ENCODE results near the gene SLC15A4. TPM values are rescaled to one million over a fixed set of nuclear protein-coding genes. Genes with fewer than 3 reads are reported as not detected.

SLC15A4 gene
- total RNA-seq, 2 donors from 2014 or later = 28.2 to 39.5 TPM

- no peaks in the 10 kb centered on the region for H3K9me3 ChIP-seq (ENCODE audit: control insufficient read depth, low read length)
- no peak overlapping the region for H3K9ac ChIP-seq (ENCODE audit: extremely low read depth, low read length, poor library complexity, severe bottlenecking)
- H3K36me3 Mint-ChIP-seq (ENCODE audit: low read depth) = peaks cover 35% of the 10 kb centered on the region
- no peak overlapping the region for H3K4me3 Mint-ChIP-seq
- H3K27me3 ChIP-seq (ENCODE audit: control insufficient read depth, insufficient read depth, low read length, poor library complexity, severe bottlenecking) = no peaks in the 10 kb centered on the region
- DNase-seq = no peak
- no peaks in the 10 kb centered on the region for H3K9me3 Mint-ChIP-seq
- H3K4me1 Mint-ChIP-seq = peaks cover 24% of the 10 kb centered on the region
- peaks cover 11% of the 10 kb centered on the region for H3K4me1 ChIP-seq (ENCODE audit: control insufficient read depth, insufficient read depth, low read length)
- H3K4me3 ChIP-seq (ENCODE audit: low read length) = no peak overlapping the region
- TF ChIP-seq, protein P1, sequence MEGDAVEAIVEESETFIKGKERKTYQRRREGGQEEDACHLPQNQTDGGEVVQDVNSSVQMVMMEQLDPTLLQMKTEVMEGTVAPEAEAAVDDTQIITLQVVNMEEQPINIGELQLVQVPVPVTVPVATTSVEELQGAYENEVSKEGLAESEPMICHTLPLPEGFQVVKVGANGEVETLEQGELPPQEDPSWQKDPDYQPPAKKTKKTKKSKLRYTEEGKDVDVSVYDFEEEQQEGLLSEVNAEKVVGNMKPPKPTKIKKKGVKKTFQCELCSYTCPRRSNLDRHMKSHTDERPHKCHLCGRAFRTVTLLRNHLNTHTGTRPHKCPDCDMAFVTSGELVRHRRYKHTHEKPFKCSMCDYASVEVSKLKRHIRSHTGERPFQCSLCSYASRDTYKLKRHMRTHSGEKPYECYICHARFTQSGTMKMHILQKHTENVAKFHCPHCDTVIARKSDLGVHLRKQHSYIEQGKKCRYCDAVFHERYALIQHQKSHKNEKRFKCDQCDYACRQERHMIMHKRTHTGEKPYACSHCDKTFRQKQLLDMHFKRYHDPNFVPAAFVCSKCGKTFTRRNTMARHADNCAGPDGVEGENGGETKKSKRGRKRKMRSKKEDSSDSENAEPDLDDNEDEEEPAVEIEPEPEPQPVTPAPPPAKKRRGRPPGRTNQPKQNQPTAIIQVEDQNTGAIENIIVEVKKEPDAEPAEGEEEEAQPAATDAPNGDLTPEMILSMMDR (conservative IDR thresholded peaks at IDR 0.05) = no peak
- H3K36me3 ChIP-seq (ENCODE audit: control insufficient read depth, insufficient read depth, low read length) = peaks cover 66% of the 10 kb centered on the region
- H3K27me3 Mint-ChIP-seq (ENCODE audit: insufficient read depth) = no peaks in the 10 kb centered on the region
- 96 to 97% methylated on average over 20 to 25 of the region's 25 CpGs for WGBS, 2 experiments (ENCODE audit: insufficient coverage in 1 of 2, insufficient read length in 1 of 2)
- H3K27ac ChIP-seq (ENCODE audit: low read depth, low read length) = no peak overlapping the region
- H3K27ac Mint-ChIP-seq = peak overlapping the region; percentile 76
These were observed 9.1 kb downstream of the SLC15A4 start for GRCh38 chr12:128814411-128815261.

DNA sequence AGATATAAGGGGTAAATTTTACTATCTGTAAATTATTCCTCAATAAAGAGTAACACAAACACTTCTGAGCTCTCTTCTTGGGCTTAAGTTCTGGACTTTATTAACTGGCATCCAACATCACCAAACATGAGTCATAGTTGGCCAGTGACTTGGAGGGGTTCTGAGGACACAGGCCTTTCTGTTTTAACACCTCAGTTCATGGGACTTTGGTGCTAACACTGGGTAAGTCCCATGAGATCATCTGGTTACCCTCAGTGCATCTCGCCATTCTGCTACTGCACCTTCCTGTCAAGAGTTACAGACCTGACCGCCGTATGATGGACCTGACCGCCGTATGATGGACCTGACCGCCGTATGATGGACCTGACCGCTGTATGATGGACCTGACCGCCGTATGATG is 9.9 kb downstream of the SLC15A4 start:
- peaks cover 38% of the 10 kb centered on the region for H3K36me3 Mint-ChIP-seq (ENCODE audit: low read depth)
- H3K4me3 Mint-ChIP-seq = no peak overlapping the region
- Histone ChIP-seq H3K36me3 (ENCODE audit: control insufficient read depth, insufficient read depth, low read length) (peaks cover 67% of the 10 kb centered on the region), H3K4me1 (ENCODE audit: control insufficient read depth, insufficient read depth, low read length) (peaks cover 11% of the 10 kb centered on the region), H3K27ac (ENCODE audit: low read depth, low read length) (no peak overlapping the region), H3K9me3 (ENCODE audit: control insufficient read depth, low read length) (no peaks in the 10 kb centered on the region), H3K27me3 (ENCODE audit: control insufficient read depth, insufficient read depth, low read length, poor library complexity, severe bottlenecking) (no peaks in the 10 kb centered on the region), H3K9ac (ENCODE audit: extremely low read depth, low read length, poor library complexity, severe bottlenecking) (no peak overlapping the region), H3K4me3 (ENCODE audit: low read length) (no peak overlapping the region)
- no peaks in the 10 kb centered on the region for H3K9me3 Mint-ChIP-seq
- no peak for DNase-seq
- TF ChIP-seq, protein P1 (conservative IDR thresholded peaks at IDR 0.05) = no peak
- no peak overlapping the region for H3K27ac Mint-ChIP-seq
- no peaks in the 10 kb centered on the region for H3K27me3 Mint-ChIP-seq (ENCODE audit: insufficient read depth)
- peaks cover 19% of the 10 kb centered on the region for H3K4me1 Mint-ChIP-seq
- 73 to 75% methylated on average over 10 of the region's 10 CpGs for WGBS, 2 experiments (ENCODE audit: insufficient coverage in 1 of 2, insufficient read length in 1 of 2)

DNA sequence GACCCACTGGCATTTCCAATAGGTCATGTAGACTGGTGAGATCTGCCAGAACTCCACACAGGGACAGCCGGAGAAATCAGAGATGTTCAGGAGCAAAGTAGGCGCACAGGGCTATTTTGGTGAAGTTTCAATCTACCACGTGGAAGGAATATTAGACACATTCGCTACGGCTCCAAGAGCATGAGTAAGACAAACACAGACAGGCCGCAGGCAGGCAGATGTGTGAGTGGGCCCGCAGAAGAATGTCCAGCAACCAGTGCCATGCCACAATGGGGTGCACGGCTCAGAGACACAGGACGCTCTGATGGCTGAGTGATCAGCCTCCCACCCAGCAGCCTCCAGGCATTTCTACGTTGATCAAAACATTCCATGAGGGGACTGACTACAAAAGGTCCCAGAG is 10.4 kb downstream of the SLC15A4 start:
- Histone ChIP-seq H3K9me3 (ENCODE audit: control insufficient read depth, low read length) (no peaks in the 10 kb centered on the region), H3K27ac (ENCODE audit: low read depth, low read length) (no peak overlapping the region), H3K9ac (ENCODE audit: extremely low read depth, low read length, poor library complexity, severe bottlenecking) (no peak overlapping the region), H3K4me1 (ENCODE audit: control insufficient read depth, insufficient read depth, low read length) (peaks cover 10% of the 10 kb centered on the region), H3K27me3 (ENCODE audit: control insufficient read depth, insufficient read depth, low read length, poor library complexity, severe bottlenecking) (no peaks in the 10 kb centered on the region), H3K36me3 (ENCODE audit: control insufficient read depth, insufficient read depth, low read length) (peaks cover 72% of the 10 kb centered on the region), H3K4me3 (ENCODE audit: low read length) (no peak overlapping the region)
- DNase-seq = no peak
- Mint-ChIP-seq H3K27ac (peak overlapping the region; percentile 1), H3K27me3 (ENCODE audit: insufficient read depth) (no peaks in the 10 kb centered on the region), H3K4me3 (no peak overlapping the region), H3K9me3 (no peaks in the 10 kb centered on the region), H3K4me1 (peaks cover 16% of the 10 kb centered on the region), H3K36me3 (ENCODE audit: low read depth) (peaks cover 43% of the 10 kb centered on the region)
- WGBS, 2 experiments (ENCODE audit: insufficient coverage in 1 of 2, insufficient read length in 1 of 2) = 97% methylated on average over 8 to 10 of the region's 10 CpGs
- TF ChIP-seq, protein P1 (conservative IDR thresholded peaks at IDR 0.05) = no peak
